VCaP (cell line): Measurements from ENCODE around the gene SSBP4.
A peak's percentile ranks its signal among the peaks of the same experiment; 100 is the strongest.

Source experiments
- H3K27ac ChIP-seq: fragments of 450-650 bp; 2 replicates; pipeline ENCODE4 v1.5.1; 2017
- TF ChIP-seq, protein P1 (sequence below): fragments of 450-650 bp; conservative IDR thresholded peaks from 2 replicates; pipeline ENCODE4 v1.5.1; 2017; ENCODE audit warnings: mild to moderate bottlenecking, moderate library complexity

Gene SSBP4

DNA sequence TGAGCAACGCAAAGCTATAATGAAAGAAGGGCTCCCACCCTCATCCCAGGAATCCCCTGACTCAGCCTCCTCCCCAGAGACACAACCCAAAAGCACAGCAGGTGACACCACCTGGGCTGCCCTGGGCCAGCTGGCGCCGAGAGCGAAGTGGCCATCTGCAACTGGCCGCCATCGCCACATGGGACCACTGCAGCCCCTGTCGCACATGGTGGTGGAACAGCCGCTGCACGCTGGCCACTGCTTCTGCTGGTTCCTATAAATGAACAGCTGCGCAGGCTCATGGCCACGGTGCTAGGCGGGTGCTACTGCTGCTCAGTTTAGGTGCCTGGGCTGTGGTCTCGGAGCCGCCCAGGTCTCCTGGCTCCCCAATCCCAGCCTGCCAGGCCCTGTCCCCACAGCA lies 30.4 kb downstream of the SSBP4 start:
- H3K27ac ChIP-seq, result peak overlapping the region; percentile 89; the same call in 1 of the 2 replicates
- TF ChIP-seq, protein P1, sequence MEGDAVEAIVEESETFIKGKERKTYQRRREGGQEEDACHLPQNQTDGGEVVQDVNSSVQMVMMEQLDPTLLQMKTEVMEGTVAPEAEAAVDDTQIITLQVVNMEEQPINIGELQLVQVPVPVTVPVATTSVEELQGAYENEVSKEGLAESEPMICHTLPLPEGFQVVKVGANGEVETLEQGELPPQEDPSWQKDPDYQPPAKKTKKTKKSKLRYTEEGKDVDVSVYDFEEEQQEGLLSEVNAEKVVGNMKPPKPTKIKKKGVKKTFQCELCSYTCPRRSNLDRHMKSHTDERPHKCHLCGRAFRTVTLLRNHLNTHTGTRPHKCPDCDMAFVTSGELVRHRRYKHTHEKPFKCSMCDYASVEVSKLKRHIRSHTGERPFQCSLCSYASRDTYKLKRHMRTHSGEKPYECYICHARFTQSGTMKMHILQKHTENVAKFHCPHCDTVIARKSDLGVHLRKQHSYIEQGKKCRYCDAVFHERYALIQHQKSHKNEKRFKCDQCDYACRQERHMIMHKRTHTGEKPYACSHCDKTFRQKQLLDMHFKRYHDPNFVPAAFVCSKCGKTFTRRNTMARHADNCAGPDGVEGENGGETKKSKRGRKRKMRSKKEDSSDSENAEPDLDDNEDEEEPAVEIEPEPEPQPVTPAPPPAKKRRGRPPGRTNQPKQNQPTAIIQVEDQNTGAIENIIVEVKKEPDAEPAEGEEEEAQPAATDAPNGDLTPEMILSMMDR, result no peak

DNA sequence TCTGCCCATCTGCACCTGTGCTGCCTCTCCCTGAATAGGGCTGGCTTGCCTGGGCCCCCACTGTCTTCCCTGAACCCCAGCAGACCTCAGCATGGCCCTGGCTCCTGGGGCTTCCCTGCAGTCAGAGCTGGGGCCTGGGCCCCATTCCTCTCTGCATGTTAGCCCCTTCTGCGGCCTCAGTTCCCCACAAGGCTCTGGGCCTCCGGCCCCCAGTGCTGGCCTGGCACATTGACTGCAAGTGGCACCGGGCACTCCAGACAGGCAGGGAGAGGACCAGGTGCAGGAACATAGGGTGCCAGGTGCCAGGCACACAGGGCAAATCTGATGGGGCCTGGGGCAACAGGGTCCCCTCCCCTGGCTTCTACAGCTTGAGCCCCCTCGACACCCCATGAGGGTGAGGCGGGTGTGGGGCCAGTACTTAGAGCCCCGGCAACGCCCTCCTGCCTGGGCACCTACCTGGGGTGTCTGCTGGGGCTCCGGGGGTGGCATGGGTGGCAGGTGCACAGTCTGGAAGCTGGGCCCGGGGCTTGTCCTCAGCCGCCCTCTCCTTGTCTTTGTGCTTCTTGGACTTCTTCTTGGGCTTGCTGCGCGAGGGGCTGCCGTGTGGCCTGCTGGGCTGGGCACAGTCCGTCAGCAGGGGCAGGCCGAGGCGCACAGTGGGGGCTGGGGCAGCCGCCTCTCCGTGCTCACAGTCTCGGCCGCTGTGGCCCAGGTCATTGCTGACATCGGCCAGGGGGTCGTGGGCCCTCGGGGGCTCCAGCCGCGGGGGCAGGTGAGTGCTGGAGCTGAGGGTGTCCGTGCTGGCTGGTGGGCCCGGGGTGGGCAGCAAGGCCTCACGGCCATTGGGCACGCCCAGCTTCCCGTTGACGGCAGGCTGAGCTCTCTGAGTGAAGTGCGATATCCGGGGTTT lies 31.1 kb downstream of the SSBP4 start:
- TF ChIP-seq, protein P1, result no peak
- peak overlapping the region; percentile 2; the same call in 1 of the 2 replicates for H3K27ac ChIP-seq

DNA sequence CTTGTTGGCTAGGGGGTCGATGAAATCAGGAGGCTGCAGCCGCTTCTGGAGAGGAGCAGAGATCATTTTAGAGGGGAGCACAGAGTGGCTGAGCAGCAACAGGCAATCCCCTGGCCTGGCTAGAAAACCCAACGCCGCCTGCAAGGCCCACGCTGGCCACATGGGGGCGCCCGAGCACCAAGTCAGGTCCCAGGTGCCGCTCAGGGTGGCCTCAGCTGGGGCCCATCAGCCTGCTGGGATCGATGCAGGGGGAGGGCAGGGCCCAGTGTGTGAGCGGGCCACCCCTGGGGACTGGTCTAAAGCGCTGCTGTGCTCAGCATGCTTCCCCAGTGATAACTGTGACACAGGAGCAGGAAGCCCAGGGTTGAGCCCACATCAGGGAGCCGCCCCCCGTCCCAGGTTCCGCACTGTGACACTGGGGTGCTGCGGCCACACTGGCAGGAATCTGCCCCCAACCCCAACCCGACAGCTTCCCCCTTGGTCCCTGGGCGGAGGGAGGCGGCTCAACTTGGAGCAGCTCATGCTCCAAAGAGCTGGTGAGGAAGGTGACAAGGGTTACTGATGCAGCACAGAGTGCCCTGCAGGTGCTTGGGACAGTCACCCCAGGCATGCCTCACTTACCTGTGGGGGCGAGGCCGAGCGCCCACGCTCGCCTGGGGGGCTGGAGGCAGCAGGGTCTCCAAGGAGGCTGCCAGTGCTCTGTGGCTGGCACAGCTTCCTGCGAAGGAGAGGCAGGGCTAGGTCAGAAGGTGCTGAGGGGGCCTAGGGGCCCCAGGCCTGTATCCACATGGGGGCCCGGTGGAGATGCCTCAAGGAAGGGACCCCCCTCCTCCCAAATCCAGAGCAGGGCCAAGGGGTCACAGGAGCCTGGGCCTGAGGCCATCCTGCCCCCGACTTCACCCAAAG lies 32.0 kb downstream of the SSBP4 start:
- TF ChIP-seq, protein P1, result peak; percentile 99
- peak overlapping the region; percentile 13; the same call in 1 of the 2 replicates for H3K27ac ChIP-seq

DNA sequence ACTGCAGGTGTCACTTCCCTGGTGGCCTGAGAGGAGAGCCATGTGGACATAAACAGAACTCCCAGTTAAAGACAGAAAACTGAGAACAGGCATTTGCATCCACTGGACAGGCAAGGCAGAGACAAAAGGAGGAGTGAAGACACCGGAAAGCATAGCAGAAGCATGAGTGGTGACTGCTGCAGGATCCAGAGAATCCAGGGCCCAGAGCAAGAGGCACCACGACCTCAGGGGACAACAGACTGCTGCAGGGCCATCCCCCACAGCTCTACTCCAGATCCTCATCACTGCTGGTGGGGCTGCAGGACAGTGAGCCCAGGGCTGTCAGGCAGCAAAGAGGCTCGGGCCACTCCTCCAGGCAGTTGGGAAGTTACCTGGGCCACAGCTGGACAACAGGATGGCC lies 33.2 kb downstream of the SSBP4 start:
- TF ChIP-seq, protein P1, result no peak
- peak overlapping the region; percentile 13; the same call in 1 of the 2 replicates for H3K27ac ChIP-seq

DNA sequence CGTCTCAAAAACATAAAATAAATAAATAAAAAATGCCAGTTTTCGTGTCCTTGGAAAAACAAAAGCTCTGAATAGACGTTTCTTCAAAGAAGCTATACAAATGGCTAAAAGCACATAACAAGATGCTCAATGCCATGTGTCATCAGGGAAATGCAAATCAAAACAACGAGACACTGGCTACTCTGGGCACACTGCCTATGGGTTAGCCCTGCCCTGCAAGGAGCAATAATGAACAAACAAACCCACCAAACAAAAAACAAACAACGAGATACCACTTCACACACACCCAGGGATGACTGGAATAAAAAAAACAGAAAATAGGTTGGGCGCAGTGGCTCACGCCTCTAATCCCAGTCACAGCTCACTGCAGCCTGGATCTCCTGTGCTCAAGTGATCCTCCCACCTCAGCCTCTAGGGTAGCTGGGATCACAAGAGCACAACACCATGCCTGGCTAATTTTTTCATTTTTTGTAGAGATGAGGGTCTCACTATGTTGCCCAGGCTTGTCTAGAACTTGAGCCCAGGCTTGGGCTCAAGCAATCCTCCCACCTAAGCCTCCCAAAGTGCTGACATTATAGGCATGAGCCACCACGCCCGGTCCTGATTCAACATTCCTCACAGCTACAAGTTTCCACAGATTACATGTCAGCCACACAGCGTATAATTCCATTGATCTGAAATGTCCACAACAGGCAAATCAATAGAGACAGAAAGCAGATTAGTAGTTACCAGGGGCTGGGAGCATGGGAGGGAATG lies 34.2 kb downstream of the SSBP4 start:
- TF ChIP-seq, protein P1, result no peak
- 0 out of 2 replicates have a peak overlapping the region, but pooled peaks have one; percentile 14 for H3K27ac ChIP-seq

DNA sequence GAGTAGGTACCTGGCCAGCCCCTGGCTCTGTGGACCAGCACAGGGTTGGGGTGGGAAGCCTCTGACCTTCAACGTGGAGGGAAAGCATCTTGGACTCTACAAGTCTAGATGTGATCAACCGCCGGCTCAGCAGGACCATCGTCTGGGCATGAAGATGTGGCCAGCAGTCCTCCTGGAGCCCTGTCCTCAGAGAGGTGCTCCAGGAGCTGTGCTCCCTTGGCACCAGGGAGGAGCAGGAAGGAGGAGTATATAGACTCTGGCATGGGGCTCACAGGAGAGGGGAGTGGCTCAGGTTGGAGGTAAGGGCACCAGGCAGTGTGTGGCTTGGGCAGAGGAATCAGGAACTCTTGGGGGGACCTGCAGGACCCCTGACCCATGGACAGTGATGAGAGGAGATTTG lies 37.1 kb downstream of the SSBP4 start:
- TF ChIP-seq, protein P1, result no peak
- H3K27ac ChIP-seq, result no peak overlapping the region
